ENCODE data around the gene SASH1. TPM values are rescaled to one million over a fixed set of nuclear protein-coding genes. Genes with fewer than 3 reads are reported as not detected.

SASH1 gene
- total RNA-seq, 1 experiment from 2014 or later: 33.2 TPM

GRCh38 chr6:148500402-148500801 is 157.8 kb downstream of the SASH1 start:
- Histone ChIP-seq H2AK5ac (ENCODE audit: insufficient read length, low read length) (no peak overlapping the region), H3K23ac (ENCODE audit: insufficient read length, low read depth, low read length) (no peak overlapping the region), H2BK15ac (ENCODE audit: low read depth, low read length) (no peak overlapping the region), H3T11ph (ENCODE audit: low read length) (no peak overlapping the region), H3K23me2 (ENCODE audit: insufficient read length, low read depth, low read length, poor library complexity, severe bottlenecking) (no peaks in the 10 kb centered on the region), H3K14ac (ENCODE audit: insufficient read depth, low read length) (no peak overlapping the region), H4K8ac (replicated peaks; ENCODE audit: insufficient read length, low read depth, low read length) (no peak overlapping the region), H2AFZ (ENCODE audit: low read length) (no peak overlapping the region), H2BK20ac (ENCODE audit: low read depth, low read length, poor library complexity, severe bottlenecking) (no peak overlapping the region), H3K4me2 (ENCODE audit: insufficient read depth, insufficient read length, low read length) (no peak overlapping the region), H3K4ac (ENCODE audit: low read depth, low read length) (no peak overlapping the region), H2BK5ac (ENCODE audit: insufficient read length, low read length) (no peak overlapping the region), H4K20me1 (ENCODE audit: control insufficient read depth, insufficient read depth, insufficient read length) (no peaks in the 10 kb centered on the region), H3K27me3 (ENCODE audit: insufficient read depth, low read length) (no peaks in the 10 kb centered on the region), H2BK120ac (ENCODE audit: low read depth, low read length, poor library complexity, severe bottlenecking) (no peak overlapping the region), H3K79me2 (ENCODE audit: insufficient read depth, low read length) (no peaks in the 10 kb centered on the region), H3K27ac (ENCODE audit: insufficient read length, low read depth, low read length) (no peak overlapping the region), H3K56ac (ENCODE audit: insufficient read length, low read depth, low read length) (no peak overlapping the region), H3K4me1 (ENCODE audit: insufficient read depth, low read length) (no peaks in the 10 kb centered on the region), H2BK12ac (ENCODE audit: insufficient read length, low read depth, low read length) (no peak overlapping the region), H3K9ac (ENCODE audit: extremely low read depth, insufficient read length, low read length) (no peak overlapping the region), H3K79me1 (ENCODE audit: insufficient read depth, low read depth, low read length, poor library complexity, severe bottlenecking) (no peaks in the 10 kb centered on the region), H4K5ac (ENCODE audit: insufficient read length, low read depth, low read length) (no peak overlapping the region), H3K9me3 (ENCODE audit: control insufficient read depth, low read depth, low read length) (no peaks in the 10 kb centered on the region), H4K91ac (ENCODE audit: insufficient read length, low read depth, low read length) (no peak overlapping the region), H3K18ac (ENCODE audit: insufficient read length, low read depth, low read length) (no peak overlapping the region)
- Mint-ChIP-seq H3K27ac (no peak overlapping the region), H3K9me3 (no peaks in the 10 kb centered on the region), H3K4me1 (no peaks in the 10 kb centered on the region; a peak in 1 of 4 replicates), H3K36me3 (ENCODE audit: insufficient read depth in 1 of 3, low read depth in 3 of 3) (peaks cover 0 to 4% (median 2%) of the 10 kb centered on the region in 3 experiments; a peak in 4 of 7 replicates), H3K4me3 (no peak overlapping the region), H3K27me3 (ENCODE audit: low read depth) (no peaks in the 10 kb centered on the region)
- TF ChIP-seq CTCF (conservative IDR thresholded peaks at IDR 0.05): no peak
- WGBS (ENCODE audit: extremely low coverage, insufficient read length, low lambda C conversion rate): no CpG with 5 or more reads among the region's 2 CpGs
- DNase-seq: no peak
